HG03060 (cell line): ENCODE results near the gene MMP1.

Experiments
- ATAC-seq: cut with Tn5 transposase; IDR thresholded peaks from one replicate; pipeline ENCODE4 v1.9.1; 2021; ENCODE audit warnings: low read depth, moderate number of reproducible peaks; ENCODE audit not compliant: unreplicated experiment

The MMP1 gene

DNA sequence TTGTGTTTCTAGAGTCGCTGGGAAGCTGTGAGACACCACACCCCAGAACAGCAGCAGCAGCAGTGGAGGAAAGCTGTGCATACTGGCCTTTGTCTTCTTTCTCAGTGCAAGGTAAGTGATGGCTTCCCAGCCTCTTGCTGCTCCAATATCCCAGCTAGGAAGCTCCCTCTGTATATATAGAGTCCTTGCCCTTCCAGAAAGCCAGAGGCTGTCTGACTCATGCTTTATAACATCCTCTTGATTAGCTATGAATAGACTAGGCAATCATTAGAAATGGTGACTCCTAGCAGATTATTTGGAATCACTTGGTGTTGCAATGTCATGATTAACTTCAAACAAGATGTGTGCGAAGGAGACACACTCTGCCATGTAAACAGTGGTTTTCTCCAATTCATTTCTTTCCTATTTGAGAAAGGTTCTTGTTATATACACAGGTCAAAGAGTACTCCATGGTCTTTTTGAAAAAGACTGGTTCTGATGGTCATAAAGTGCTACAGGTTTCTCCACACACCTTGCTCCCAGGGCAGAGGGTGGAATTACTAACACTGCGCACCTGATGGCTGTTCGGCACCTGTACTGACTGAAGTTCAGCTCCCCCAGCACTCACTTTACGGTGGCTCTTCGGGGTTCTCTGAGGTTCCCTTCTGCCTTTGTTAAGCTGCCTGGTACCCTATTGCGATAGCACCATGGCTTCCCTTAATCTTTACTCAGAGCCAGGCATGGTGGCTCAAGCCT lies at the start of gene MMP1:
Gene MMP1 (minus strand): TSS at position 149 of the 735 bp plus-strand sequence. CDS start 68 bp downstream, at position 81.
- no peak for ATAC-seq

- ATAC-seq, result no peak
These were observed 48.3 kb upstream of the MMP1 start for GRCh38 chr11:102846292-102846691.

DNA sequence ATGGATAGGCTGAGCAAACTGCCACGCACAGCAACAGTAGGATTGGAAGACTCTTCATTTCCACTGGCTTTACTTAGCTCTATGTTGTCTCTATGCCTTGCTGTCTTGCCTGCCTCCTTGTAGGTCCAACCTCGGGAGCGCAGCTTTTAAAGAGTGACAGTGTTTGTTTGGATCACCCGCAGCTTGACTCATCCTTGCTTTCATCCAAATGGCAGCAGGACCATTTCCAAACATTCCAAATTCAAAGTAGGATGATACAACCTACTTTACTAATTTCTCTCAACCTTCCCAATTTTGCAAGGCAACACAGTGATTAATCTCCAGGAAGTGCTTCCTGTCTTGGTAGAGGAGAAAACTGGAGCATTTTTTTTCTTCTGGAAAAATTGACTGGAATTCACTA lies 45.5 kb upstream of the MMP1 start, which contains the start of gene MMP3:
Gene MMP3 (minus strand): TSS at position 121 of the 400 bp plus-strand sequence. CDS start 63 bp downstream, at position 58.
- no peak for ATAC-seq

DNA sequence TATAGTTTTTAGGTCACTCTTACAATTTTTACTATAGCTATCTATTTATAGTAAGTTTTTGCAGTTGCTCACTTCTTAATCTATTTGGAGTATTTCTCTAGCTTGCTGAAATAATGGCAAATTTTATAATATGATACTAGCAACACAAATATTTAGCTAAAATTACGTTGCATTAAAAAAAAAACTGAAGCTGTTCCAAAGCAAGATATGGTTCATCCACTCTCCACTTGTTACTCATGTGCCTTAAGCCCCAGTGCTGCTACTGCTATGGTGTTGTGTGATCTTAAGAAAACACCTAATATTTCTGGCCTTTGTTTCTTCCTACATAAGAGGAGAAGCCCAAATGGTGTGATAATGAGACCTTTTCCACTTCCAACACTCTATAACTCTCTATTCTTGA lies 45.0 kb upstream of the MMP1 start:
- ATAC-seq, result no peak

DNA sequence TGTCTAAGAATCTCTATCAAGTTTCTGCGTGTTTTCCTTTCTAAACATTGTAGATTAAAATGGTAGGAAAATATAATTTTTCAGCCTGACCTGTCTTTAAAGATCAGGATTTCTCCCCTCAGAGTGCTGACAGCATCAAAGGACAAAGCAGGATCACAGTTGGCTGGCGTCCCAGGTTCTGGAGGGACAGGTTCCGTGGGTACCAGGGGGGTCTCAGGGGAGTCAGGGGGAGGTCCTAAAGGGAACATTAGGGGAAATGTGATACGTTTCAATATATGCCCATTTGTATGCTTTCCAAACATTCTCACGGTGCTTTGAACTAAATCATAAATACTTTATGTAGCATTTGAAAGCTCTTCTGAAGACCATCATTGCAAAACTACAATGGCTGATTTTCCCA lies 42.1 kb upstream of the MMP1 start:
- ATAC-seq, result no peak

DNA sequence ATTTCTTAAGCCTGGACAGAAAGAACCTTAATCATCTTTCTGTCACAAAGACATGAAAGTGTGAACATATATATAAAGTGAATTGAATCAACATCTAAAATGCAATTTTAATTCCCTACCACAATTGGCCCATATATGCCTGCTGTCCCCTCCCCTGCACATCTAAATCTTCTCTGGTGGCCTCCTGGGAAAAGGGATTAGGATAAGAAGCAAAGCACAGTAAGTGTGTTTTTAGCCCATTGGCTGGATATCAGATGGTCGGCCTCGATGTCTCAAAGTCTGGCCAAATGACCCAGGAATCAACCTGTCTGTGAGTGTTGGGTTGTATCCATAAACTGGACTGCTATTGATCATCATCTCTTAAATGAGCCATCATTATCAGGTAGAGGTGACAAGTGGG lies 39.7 kb upstream of the MMP1 start:
- ATAC-seq, result no peak

GRCh38 chr11:102837156-102837555 lies 39.2 kb upstream of the MMP1 start:
- ATAC-seq, result no peak

- ATAC-seq, result no peak
These were observed 38.4 kb upstream of the MMP1 start for GRCh38 chr11:102836290-102836875.

DNA sequence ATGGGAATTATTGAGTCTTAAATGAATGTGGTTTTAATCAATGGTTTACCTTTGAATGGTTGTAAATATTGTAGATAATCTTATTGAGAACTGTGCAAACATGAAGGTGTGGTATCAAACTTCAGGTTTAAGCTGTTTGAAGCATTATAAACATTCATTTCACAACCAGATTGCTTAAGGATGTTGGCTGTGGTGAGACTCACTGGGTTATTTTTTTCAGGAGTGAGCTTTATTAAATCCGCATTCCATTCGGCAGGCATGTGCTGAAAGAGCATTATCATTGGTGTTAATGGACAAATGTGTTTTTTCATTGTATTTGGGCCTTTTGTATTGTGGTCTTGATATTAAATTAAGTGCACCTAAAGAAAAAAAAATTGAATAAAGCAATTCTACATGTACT lies 35.8 kb upstream of the MMP1 start:
- no peak for ATAC-seq

- ATAC-seq, result no peak
These were observed 34.7 kb upstream of the MMP1 start for GRCh38 chr11:102832612-102833011.

- no peak for ATAC-seq
These were observed 33.8 kb upstream of the MMP1 start for GRCh38 chr11:102831489-102832440.

DNA sequence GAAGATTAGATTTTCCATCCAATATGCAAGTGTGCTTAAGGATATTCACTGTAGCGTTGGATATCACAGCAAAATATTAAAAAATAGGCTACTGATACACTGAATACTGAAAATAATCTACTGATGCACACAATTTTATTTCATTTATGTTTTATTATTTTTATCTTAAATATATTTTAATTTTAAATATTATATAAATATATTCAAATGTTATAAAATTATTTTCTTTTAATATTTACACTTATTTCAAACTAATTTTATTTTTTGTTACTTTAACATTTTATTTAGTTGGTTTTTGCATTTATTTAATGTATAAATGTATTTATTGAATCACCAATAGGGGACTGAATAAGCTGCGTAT lies 33.1 kb upstream of the MMP1 start:
- ATAC-seq, result no peak

- no peak for ATAC-seq
These were observed 32.2 kb upstream of the MMP1 start for GRCh38 chr11:102830001-102830727.

DNA sequence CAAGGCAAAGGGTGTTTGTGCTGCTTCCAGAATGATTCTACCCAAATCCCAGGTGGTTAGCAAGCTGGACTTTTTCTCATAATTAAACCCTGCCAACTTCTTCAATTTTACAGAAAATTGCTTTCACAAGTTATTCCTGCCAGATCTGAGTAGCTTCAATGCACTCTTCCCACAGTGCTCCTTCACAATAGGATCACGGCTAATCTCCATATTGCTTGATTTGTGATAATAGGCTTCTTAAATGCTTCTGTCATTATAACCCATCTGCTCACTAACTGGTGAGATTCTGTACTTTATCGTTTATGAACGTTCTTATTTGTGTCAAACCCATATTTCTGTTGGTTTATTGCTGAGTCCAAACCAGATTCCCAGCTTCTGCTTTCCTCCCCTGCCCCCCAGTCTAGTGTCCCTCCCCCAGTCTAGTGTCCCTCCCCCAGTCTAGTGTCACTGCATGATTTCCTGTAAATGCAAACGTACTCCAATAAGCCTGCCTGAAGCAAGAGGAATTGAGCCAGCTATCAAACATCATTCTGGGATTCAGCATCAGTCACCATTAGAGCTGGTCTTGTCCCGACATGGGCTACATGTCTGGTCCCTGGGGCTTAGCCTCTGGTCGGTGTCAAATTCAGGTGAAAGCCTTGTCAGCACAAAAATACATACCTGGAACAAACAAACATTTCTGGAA lies 31.5 kb upstream of the MMP1 start:
- no peak for ATAC-seq

DNA sequence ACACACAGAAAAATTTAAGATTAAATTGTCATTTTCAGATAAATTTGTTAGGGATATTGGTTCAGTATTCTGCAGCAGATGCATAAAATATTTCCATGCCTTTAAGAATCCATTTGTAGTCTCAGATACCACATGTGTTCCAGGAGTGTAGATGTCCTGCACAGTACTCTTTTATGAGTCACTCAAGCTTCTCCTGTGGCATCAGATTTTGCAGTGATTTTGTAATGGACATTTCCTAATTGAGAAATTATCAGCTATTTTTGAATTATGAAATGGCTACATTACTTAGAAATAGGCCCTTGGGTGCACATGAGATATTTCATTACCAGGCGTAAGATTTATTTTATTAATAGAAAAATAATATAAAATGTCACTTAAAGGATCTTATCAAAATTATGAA lies 26.6 kb upstream of the MMP1 start:
- ATAC-seq, result no peak

DNA sequence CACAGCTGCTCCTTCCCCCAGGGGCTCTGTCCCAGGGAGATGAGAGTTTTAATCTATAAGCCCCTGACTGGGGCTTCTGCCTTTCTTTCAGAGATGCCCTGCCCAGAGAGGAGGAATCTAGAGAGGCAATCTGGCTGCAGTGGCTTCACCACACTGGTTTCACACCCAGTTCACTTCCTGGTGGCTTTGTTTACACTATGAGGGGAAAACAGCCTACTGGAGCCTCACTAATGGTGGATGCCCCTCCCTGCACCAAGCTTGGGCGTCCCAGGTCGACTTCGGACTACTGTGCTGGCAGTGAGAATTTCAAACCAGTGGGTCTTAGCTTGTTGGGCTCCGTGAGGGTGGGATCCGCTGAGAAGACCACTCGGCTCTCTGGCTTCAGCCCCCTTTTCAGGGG lies 21.5 kb upstream of the MMP1 start:
- ATAC-seq, result no peak

DNA sequence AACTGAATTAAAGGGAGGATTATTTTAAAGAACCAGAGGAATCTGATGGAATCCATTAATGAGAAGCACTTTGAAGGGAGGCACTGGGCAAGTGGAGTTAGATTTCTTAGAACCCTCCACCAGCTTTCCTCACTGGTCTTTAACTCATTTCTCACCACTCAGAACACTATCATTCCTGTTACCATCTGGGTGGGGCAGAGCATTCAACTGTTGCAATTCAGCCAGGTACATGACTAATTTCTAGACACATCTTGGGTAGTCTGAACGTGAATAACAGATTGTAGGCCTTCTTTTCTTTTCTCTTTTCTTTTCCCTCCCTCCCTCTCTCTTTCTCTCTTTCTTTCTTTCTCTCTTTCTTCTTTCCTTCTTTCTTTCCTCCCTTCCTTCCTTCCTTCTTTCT lies 15.5 kb upstream of the MMP1 start:
- no peak for ATAC-seq

- no peak for ATAC-seq
These were observed 14.2 kb upstream of the MMP1 start for GRCh38 chr11:102812188-102812587.

GRCh38 chr11:102810950-102811660 lies 13.1 kb upstream of the MMP1 start:
- no peak for ATAC-seq
